ENCODE results near the gene SNX27.

- TF ChIP-seq CTCF (IDR thresholded peaks at IDR 0.05) = no peak
- no peak for TF ChIP-seq POLR2A (IDR thresholded peaks at IDR 0.05)
These were observed 26.2 kb upstream of the SNX27 start for GRCh38 chr1:151585622-151586021.
